ENCODE measurements around the gene REXO1. TPM values are rescaled to one million over a fixed set of nuclear protein-coding genes. Genes with fewer than 3 reads are reported as not detected.

Gene REXO1
- total RNA-seq, 4 donors from 2014 or later = 7.5 to 16.4 (median 15.4) TPM

DNA sequence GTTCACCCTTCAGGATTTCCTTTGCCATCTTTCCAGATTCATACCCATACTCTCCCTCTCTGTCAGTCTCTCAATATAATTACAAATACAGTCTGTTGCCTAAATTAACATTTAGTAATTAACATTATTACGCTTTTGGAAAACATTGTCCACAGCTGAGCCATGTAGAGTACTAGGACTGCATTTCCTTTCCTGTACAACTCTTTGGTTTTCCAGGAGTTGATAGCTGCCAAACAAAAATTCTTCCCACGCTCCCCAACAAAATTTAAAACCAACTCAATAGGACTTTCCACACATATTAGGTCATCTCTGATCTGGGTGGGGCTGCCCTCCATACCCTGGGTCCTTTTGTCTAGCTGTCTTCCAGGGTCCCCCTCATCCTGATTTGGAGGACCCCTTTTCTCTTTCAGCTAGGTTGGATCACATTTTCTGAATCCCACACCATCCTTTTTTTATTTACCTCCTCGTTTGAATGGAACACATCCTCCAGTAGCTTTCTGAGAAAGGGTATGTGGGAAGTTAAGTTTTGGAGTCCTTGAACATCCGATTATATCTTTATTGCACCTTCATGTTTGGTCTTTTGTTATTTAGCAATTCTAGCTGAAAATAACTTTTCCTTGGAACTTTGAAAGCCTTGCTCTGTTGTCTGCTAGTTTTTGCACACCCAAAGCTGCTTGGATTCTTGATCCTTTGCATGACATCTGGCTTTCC lies 77.3 kb downstream of the REXO1 start:
- Histone ChIP-seq H3K4me1 (peaks cover 13 to 40% (median 19%) of the 10 kb centered on the region in 3 donors), H3K9me3 (peaks cover 0 to 28% (median 18%) of the 10 kb centered on the region in 3 donors), H3K27ac (no peak overlapping the region), H3K27me3 (peaks cover 10 to 95% (median 38%) of the 10 kb centered on the region in 4 donors), H3K36me3 (no peaks in the 10 kb centered on the region), H3K4me3 (no peak overlapping the region)
- DNase-seq = no peak
- TF ChIP-seq POLR2A (IDR thresholded peaks at IDR 0.05) = no peak
- TF ChIP-seq, protein P1, sequence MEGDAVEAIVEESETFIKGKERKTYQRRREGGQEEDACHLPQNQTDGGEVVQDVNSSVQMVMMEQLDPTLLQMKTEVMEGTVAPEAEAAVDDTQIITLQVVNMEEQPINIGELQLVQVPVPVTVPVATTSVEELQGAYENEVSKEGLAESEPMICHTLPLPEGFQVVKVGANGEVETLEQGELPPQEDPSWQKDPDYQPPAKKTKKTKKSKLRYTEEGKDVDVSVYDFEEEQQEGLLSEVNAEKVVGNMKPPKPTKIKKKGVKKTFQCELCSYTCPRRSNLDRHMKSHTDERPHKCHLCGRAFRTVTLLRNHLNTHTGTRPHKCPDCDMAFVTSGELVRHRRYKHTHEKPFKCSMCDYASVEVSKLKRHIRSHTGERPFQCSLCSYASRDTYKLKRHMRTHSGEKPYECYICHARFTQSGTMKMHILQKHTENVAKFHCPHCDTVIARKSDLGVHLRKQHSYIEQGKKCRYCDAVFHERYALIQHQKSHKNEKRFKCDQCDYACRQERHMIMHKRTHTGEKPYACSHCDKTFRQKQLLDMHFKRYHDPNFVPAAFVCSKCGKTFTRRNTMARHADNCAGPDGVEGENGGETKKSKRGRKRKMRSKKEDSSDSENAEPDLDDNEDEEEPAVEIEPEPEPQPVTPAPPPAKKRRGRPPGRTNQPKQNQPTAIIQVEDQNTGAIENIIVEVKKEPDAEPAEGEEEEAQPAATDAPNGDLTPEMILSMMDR (IDR thresholded peaks at IDR 0.05) = no peak
- 85 to 86% methylated on average over 4 of the region's 4 CpGs for WGBS, 2 donors
- intact Hi-C loops (cut with DNase I) = no loop called here

- Histone ChIP-seq H3K36me3 (no peaks in the 10 kb centered on the region), H3K27ac (no peak overlapping the region), H3K9me3 (peaks cover 0 to 21% (median 18%) of the 10 kb centered on the region in 3 donors), H3K27me3 (peaks cover under 1 to 95% (median 39%) of the 10 kb centered on the region in 4 donors), H3K4me1 (peaks cover 7 to 26% (median 10%) of the 10 kb centered on the region in 3 donors), H3K4me3 (no peak overlapping the region)
- DNase-seq = no peak
- intact Hi-C loops (cut with DNase I) = loop anchor here (5.0 kb wide), 1 partner anchor 97 kb away; no protein-coding TSS in a partner anchor
- TF ChIP-seq, protein P1 (IDR thresholded peaks at IDR 0.05) = no peak
- no peak for TF ChIP-seq POLR2A (IDR thresholded peaks at IDR 0.05)
- 11 to 15% methylated on average over 4 to 11 of the region's 12 CpGs for WGBS, 2 donors
Observed at GRCh38 chr19:1769645-1769985, 78.7 kb downstream of the REXO1 start.

- intact Hi-C loops (cut with DNase I) = loop anchor here (5.0 kb wide), 1 partner anchor 97 kb away; no protein-coding TSS in a partner anchor
- peaks cover 7 to 20% (median 10%) of the 10 kb centered on the region in 3 donors for H3K4me1 ChIP-seq
- WGBS, 2 donors = 82 to 83% methylated on average over 7 of the region's 9 CpGs
- peaks cover 6 to 95% (median 43%) of the 10 kb centered on the region in 4 donors for H3K27me3 ChIP-seq
- H3K4me3 ChIP-seq = no peak overlapping the region
- no peak overlapping the region for H3K27ac ChIP-seq
- no peaks in the 10 kb centered on the region for H3K36me3 ChIP-seq
- no peak for TF ChIP-seq POLR2A (IDR thresholded peaks at IDR 0.05)
- TF ChIP-seq, protein P1 (IDR thresholded peaks at IDR 0.05) = no peak
- H3K9me3 ChIP-seq = peaks cover 0 to 21% (median 18%) of the 10 kb centered on the region in 3 donors
- no peak for DNase-seq
Observed at GRCh38 chr19:1768918-1769644, 79.2 kb downstream of the REXO1 start.

GRCh38 chr19:1768248-1768647 lies 80.0 kb downstream of the REXO1 start:
- Histone ChIP-seq H3K27me3 (peaks cover 7 to 95% (median 48%) of the 10 kb centered on the region in 4 donors), H3K9me3 (peaks cover 0 to 21% (median 18%) of the 10 kb centered on the region in 3 donors), H3K4me3 (no peak overlapping the region), H3K36me3 (no peaks in the 10 kb centered on the region), H3K4me1 (peaks cover 0 to 12% (median 4%) of the 10 kb centered on the region in 3 donors), H3K27ac (no peak overlapping the region)
- WGBS, 2 donors = 24 to 33% methylated on average over 12 of the region's 13 CpGs
- no peak for TF ChIP-seq POLR2A (IDR thresholded peaks at IDR 0.05)
- TF ChIP-seq, protein P1 (IDR thresholded peaks at IDR 0.05) = peak in 2 of 6 experiments; percentile 3 to 24
- no peak for DNase-seq
- intact Hi-C loops (cut with DNase I) = loop anchor here (5.0 kb wide), 1 partner anchor 96 kb away; no protein-coding TSS in a partner anchor
